Progenitor cell of endocrine pancreas (in vitro differentiated cells): ENCODE results near the gene CAPN14. TPM values are rescaled to one million over a fixed set of nuclear protein-coding genes. Genes with fewer than 3 reads are reported as not detected.

Source experiments
- DNase-seq: peaks from one replicate; pipeline ENCODE4 v3.0.0; 2021; ENCODE audit warnings: low spot score; ENCODE audit not compliant: unreplicated experiment
- H3K27ac Mint-ChIP-seq: 2 replicates; pipeline ENCODE4 v1.8.0; 2021; ENCODE audit warnings: mild to moderate bottlenecking, moderate library complexity, mixed read lengths
- H3K27me3 Mint-ChIP-seq: 2 replicates; pipeline ENCODE4 v1.8.0; 2021; ENCODE audit warnings: mixed read lengths
- H3K36me3 Mint-ChIP-seq: 2 replicates; pipeline ENCODE4 v1.8.0; 2022; ENCODE audit warnings: mixed read lengths; ENCODE audit not compliant: insufficient read depth
- H3K4me1 Mint-ChIP-seq: 2 replicates; pipeline ENCODE4 v1.8.0; 2021; ENCODE audit warnings: low read depth, mixed read lengths
- H3K4me3 Mint-ChIP-seq: 2 replicates; pipeline ENCODE4 v1.8.0; 2021; ENCODE audit warnings: low read depth, mild to moderate bottlenecking, moderate library complexity, mixed read lengths
- H3K9me3 Mint-ChIP-seq: 2 replicates; pipeline ENCODE4 v1.8.0; 2021; ENCODE audit warnings: low read depth, mixed read lengths
- total RNA-seq: library from RNA; stranded (reverse); gene quantifications from 2 replicates; pipeline ENCODE4 v1.2.1, GENCODE V29; 2021
- TF ChIP-seq, protein P1 (sequence below): fragments of 200-600 bp; sonication (generic); IDR thresholded peaks from one replicate; pipeline ENCODE4 v1.5.0; 2021; ENCODE audit warnings: antibody characterized with exemption, mild to moderate bottlenecking; ENCODE audit not compliant: unreplicated experiment

The CAPN14 gene
- total RNA-seq, 1 donor from 2014 or later, result 0.50 TPM

DNA sequence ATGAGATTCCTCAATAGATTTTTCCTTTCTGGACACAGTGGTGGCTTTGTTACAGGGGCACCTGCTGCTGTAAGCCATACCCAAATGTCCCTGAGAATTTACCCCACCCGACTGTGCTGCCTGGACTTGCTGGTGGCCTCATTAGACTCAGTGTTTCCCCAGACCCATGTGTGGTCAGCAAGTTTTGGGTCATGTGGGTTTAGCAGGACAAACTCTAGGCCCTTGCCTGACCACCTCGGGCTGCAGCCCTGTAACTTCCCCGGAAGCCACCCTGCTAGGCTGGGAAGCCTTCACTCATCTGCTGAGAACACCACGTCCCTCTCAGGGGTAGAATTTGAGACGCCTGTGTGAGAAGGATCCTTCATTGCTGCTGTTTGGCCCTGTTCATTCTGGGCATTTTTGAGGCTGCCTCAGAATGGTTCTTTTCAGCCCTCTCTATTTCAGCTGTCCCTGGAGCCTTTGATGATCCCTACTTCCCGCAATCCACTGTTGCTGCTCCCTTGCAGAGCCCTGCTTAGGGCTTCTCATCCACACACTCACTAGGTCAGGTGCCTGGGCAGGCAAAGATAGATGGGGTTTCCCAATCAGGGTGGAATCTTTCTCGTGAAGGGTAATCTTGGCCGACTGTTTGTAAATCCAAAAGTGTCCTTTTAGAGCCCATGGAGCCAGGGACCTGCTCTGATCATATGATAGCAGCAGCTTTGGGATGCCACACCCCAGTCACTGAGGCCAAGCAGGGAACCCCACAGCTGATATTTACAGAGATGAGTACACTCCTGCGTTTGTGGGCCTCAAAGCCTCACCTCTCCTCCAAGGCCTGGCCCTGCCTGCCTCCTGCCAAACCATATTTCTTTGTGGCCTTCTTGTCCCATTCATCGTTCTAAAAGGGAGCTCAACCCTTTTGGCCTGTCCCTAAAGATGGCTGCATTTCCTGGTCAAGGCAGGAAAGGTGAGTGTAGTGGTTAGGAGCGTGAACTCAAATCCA is 23.4 kb upstream of the CAPN14 start:
- peaks cover 6% of the 10 kb centered on the region for H3K4me1 Mint-ChIP-seq
- no peaks in the 10 kb centered on the region for H3K27me3 Mint-ChIP-seq
- peaks cover 3% of the 10 kb centered on the region for H3K36me3 Mint-ChIP-seq
- no peak for DNase-seq
- H3K9me3 Mint-ChIP-seq, result no peaks in the 10 kb centered on the region
- TF ChIP-seq, protein P1, sequence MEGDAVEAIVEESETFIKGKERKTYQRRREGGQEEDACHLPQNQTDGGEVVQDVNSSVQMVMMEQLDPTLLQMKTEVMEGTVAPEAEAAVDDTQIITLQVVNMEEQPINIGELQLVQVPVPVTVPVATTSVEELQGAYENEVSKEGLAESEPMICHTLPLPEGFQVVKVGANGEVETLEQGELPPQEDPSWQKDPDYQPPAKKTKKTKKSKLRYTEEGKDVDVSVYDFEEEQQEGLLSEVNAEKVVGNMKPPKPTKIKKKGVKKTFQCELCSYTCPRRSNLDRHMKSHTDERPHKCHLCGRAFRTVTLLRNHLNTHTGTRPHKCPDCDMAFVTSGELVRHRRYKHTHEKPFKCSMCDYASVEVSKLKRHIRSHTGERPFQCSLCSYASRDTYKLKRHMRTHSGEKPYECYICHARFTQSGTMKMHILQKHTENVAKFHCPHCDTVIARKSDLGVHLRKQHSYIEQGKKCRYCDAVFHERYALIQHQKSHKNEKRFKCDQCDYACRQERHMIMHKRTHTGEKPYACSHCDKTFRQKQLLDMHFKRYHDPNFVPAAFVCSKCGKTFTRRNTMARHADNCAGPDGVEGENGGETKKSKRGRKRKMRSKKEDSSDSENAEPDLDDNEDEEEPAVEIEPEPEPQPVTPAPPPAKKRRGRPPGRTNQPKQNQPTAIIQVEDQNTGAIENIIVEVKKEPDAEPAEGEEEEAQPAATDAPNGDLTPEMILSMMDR, result no peak
- H3K27ac Mint-ChIP-seq, result peak overlapping the region; percentile 73
- H3K4me3 Mint-ChIP-seq, result no peak overlapping the region

DNA sequence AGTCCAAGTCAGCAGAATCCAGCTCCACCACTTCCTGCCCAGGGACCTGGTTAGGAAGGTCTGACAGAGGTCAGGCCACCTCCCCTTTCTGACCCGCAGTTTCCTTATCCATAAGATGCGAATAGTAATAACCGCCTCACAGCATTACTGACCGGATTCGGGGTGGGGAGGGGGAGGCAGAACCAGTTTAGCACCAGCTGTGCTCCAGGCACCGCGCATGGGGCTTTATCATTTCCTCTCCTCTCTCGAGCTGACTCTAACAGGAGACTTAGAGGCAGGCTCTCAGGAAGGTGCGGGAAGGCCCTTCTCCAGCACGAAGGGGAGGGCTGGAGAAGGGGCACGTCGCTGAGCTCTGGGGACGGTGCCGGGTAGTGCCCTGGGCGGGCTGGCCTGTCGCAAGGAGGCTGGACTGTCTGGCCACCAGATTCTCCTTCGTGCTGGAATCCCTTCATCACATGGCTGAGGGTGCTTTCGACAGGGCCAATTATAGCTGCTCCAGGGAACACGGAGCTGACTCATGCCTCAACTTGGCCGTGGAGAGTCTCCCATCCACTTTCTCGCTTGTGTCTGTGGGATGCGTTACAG is 22.4 kb upstream of the CAPN14 start:
- Mint-ChIP-seq H3K4me3 (no peak overlapping the region), H3K27me3 (peaks cover 4% of the 10 kb centered on the region), H3K27ac (peak overlapping the region; percentile 51), H3K4me1 (peaks cover 8% of the 10 kb centered on the region), H3K9me3 (no peaks in the 10 kb centered on the region), H3K36me3 (peaks cover 3% of the 10 kb centered on the region)
- TF ChIP-seq, protein P1, result no peak
- no peak for DNase-seq

DNA sequence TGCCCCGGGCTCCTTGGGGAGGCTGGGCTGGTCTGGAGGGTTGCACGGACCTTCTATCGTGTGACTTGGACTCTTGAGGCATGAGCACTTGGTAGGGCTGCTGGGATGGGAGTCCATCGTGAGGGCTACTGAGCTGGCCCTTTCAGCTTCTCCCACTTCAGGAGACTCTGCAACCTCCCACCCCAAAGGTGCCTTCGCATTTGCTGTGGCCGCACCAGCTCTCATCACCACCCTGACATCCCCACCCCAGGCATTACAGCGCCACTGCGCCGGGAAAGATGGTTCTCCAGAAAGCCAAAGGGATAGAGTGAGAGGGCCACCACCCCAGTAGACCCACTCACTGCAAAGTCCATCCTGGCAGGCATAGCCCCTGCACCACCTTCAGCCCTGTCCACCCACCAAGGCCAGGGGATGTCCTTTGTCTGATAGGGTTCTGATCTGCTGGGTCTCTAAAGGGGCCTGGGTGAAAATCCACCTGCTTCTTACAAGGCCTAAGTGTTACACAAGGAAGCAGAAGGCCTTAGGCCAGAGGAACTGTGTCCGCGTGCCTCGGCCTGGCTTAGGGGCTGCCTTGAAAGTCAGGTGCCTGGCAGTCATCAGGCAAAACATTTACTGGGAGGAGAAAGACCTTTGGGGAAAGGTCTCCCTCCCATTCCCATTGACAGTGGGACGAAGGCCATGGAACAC is 21.7 kb upstream of the CAPN14 start:
- peaks cover 4% of the 10 kb centered on the region for H3K27me3 Mint-ChIP-seq
- H3K27ac Mint-ChIP-seq, result no peak overlapping the region
- TF ChIP-seq, protein P1, result no peak
- peaks cover 8% of the 10 kb centered on the region for H3K4me1 Mint-ChIP-seq
- DNase-seq, result no peak
- H3K9me3 Mint-ChIP-seq, result no peaks in the 10 kb centered on the region
- H3K36me3 Mint-ChIP-seq, result peaks cover 2% of the 10 kb centered on the region
- H3K4me3 Mint-ChIP-seq, result no peak overlapping the region

DNA sequence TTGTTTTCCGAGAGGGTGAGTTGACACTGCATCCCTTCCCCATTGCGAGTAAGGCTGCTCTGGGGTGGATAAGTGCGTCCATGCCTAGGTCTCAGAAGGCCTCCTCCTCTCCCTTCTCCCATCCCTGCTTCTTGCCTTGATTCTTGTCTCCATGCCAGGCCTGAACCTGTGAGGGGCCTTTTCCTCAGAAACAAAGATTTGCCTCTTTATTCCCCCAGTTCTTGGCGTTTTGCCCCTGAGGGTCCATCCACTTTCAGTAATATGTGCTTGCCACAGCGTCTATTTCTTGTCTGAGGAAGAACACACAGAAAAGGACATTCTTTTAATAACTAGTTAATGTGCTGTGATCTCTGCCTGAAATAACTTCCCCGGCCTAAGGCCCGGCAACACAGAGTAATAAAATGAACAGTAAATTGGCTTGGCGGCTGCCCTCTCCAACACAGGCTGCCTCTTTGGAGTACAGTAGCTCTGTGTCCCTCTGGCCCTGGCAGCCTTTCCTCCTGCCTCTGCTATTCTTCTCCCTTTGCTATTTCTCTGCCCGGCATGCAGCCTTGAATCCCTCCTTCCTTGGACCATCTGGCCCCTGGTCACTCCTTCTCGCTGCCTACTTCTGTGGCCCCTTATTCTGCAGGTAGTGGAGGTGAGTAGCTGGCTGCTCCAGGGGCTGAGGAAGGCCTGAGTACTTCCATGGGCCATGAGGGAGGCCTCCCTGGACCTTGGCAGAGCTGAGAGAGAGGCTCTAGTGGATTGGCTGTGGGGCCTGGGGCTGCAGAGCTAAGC is 21.0 kb upstream of the CAPN14 start:
- TF ChIP-seq, protein P1, result no peak
- Mint-ChIP-seq H3K9me3 (no peaks in the 10 kb centered on the region), H3K27me3 (peaks cover 4% of the 10 kb centered on the region), H3K4me1 (peaks cover 12% of the 10 kb centered on the region), H3K36me3 (peaks cover 1% of the 10 kb centered on the region), H3K27ac (no peak overlapping the region), H3K4me3 (no peak overlapping the region)
- DNase-seq, result no peak
